Fibroblast of skin of left quadriceps (primary cell): ENCODE measurements around the gene CFAP53.

Experiments used
- DNase-seq, 2 experiments: peaks; one replicate each; pipeline ENCODE4 v3.0.0-alpha.2; 2013; ENCODE audit warnings: low read depth in 2 of 2

The CFAP53 gene

GRCh38 chr18:50193796-50194630 lies 72.3 kb downstream of the CFAP53 start:
- no peak for DNase-seq

GRCh38 chr18:50192995-50193795 lies 73.1 kb downstream of the CFAP53 start:
- DNase-seq = no peak

- no peak for DNase-seq
Measured at GRCh38 chr18:50190926-50191325, 75.4 kb downstream of the CFAP53 start.

- no peak for DNase-seq
Measured at GRCh38 chr18:50190236-50190635, 76.1 kb downstream of the CFAP53 start.

GRCh38 chr18:50189160-50189559 lies 77.1 kb downstream of the CFAP53 start:
- no peak for DNase-seq

- no peak for DNase-seq
Measured at GRCh38 chr18:50188652-50189051, 77.6 kb downstream of the CFAP53 start.

- DNase-seq = no peak
Measured at GRCh38 chr18:50187659-50188058, 78.6 kb downstream of the CFAP53 start.

- no peak for DNase-seq
Measured at GRCh38 chr18:50186385-50186784, 79.9 kb downstream of the CFAP53 start.

GRCh38 chr18:50183556-50183955 lies 82.7 kb downstream of the CFAP53 start:
- DNase-seq = peak in 1 of 2 experiments; percentile 3

GRCh38 chr18:50182511-50182910 lies 83.8 kb downstream of the CFAP53 start:
- no peak for DNase-seq

- no peak for DNase-seq
Measured at GRCh38 chr18:50181590-50181989, 84.7 kb downstream of the CFAP53 start.

GRCh38 chr18:50179465-50179864 lies 86.8 kb downstream of the CFAP53 start:
- no peak for DNase-seq

GRCh38 chr18:50177294-50177992 lies 88.9 kb downstream of the CFAP53 start:
- DNase-seq = no peak
